Measurements from ENCODE around the gene SSU72.
"Not testable (repeated sequence)": the region's sequence is repeated elsewhere in the genome, so short reads cannot be mapped to it uniquely, and the experiment has no call there.

The SSU72 gene

GRCh38 chr1:1523651-1524050, 51.0 kb downstream of the SSU72 start:
- DNase-seq, result not testable (repeated sequence)

- not testable (repeated sequence) for DNase-seq
Measured at GRCh38 chr1:1523226-1523625, 51.4 kb downstream of the SSU72 start.

- DNase-seq, result not testable (repeated sequence)
Measured at GRCh38 chr1:1522536-1522935, 52.1 kb downstream of the SSU72 start.

DNA sequence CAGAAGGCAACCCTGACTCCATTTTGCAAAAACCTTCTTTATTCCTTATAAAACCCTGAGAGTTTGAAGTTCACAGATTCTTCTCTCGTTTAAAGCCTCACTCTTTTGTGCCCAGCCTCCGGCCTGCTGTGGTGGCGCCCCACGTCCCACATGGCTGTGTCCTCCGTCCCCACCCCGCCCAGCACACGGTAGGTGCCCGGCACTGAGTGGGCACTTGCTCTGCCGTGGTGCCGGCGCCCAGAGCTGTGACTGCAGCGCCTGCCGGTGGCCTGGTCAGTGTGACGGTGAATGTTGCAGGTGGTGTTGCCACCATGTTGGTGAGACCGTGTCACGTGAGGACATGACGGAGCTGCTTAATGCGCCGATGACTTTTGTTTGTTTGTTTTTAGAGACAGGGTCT, 53.3 kb downstream of the SSU72 start:
- no peak for DNase-seq

- DNase-seq, result not testable (repeated sequence)
Measured at GRCh38 chr1:1519805-1520505, 54.7 kb downstream of the SSU72 start.

DNA sequence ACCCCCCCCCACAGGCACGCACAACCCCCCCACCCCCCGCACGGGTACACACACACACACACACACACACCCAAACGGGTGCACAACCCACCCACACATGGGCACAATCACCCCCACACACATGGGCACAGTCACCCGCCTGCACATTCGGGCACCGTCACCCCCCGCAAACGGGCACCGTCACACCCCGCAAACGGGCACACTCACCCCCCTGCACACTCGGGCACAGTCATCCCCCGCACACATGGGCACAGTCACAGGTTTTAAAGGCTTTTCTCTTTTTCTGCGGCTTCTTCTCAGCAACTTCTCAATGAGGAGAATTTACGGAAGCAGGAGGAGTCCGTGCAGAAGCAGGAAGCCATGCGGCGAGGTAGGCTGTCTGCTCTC, 56.0 kb downstream of the SSU72 start:
- not testable (repeated sequence) for DNase-seq

DNA sequence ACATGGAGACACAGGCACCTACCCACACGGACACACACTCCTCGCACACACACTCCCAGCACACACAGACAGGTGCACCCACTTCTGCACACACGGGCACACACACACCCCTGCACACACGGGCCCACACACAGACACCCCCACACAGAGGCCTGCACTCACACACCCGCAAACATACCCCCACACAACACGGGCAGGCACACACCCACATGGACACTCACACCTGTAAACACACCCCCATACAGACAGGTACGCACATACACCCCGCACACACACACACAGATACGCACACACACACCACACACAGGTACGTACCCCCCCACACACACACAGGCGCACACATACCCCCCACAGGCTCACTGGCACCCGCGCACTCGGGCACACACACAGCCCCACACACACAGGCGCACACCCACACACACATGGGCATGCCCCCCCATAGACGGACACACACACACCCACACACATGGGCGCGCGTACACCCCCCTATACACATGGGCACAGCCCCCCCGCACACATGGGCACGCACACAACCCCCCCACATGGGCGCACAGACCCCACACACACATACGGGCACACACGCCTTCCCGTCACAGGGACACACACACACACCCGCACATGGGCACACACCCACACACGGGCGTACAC, 56.6 kb downstream of the SSU72 start:
- DNase-seq, result no peak

DNA sequence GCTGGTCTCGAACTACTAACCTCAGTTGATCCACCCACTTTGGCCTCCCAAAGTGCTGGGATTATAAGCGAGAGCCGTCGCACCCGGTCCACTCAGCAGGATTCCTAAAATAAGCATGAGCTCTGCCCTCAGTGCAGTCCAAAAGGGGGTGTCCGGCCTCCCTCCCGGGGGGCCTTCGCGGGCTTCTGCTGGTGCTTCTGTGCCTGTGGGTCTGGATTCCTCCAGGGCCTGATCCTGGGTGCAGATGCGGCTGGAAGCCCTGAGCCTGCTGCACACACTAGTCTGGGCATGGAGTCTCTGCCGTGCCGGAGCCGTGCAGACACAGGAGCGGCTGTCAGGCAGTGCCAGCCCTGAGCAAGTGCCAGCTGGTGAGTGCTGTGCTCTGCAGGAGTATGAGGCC, 57.7 kb downstream of the SSU72 start:
- DNase-seq, result not testable (repeated sequence)

DNA sequence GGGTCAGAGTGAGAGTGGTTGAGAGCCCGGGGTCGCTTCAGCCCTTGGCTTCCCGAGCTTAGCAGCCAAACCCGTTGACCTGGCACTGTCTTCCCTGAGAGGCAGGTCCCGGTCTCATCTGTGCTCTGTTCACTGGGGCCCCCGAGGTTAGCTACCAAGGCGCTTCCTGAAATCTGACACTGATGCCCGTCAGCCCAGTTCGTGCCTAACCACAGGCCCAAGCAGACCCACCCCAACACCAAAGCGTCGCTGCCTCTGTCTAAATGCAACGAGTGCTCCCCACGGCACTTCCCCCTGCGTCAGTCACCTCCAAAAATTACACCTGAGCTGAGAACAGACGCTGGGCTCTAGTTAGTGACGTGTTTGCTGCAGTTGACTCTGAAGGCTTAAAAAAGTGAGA, 60.3 kb downstream of the SSU72 start:
- not testable (repeated sequence) for DNase-seq

DNA sequence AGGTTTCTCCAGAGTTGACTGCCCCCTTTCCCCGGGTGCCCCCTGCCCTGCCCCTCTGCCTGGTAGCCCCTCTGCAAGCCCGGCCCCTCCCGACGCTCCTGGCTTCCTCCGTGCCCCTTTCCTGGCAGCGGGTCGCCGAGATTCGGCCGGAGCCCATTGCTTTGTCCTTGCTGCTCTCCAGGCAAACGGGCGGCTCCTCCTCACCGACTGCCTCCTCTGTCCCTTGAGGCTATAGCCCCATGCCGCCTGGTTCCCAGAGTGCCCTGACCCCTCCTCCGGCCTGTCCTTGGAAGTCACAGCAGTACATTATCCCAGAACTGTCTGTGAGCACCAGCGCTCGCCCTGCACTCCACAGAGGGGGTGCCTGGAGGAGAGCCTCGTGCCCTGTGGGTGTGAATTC, 61.0 kb downstream of the SSU72 start:
- not testable (repeated sequence) for DNase-seq

DNA sequence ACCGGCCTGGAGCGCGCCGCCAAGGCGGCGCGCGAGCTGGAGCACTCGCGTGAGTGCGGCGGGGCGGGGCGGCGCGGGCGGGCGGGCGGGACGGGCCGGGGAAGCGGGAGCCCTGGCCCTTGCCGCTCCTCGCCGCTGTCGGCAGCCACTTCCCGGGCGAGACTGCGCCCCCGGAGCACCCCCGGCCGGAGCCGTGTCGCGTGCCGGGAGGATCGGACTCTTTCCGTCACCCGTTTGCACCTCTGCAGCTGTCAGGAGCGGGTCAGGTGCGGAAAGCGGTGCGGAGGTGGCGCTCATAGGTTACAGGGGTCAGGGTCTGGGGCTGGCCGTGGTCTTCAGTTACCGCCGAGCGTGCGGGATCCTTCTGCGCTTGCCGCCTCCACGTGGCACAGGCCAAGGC, 62.2 kb downstream of the SSU72 start:
- peak; percentile 16 to 20 for DNase-seq

GRCh38 chr1:1511533-1512285, 63.0 kb downstream of the SSU72 start, which contains the start of gene ATAD3A:
TSS of gene ATAD3A (plus strand) at chr1:1512162. CDS start at chr1:1512269, 107 bp downstream.
- DNase-seq, result peak; percentile 97 to 98

GRCh38 chr1:1510912-1511532, 63.6 kb downstream of the SSU72 start:
- peak; percentile 22 to 35 for DNase-seq

DNA sequence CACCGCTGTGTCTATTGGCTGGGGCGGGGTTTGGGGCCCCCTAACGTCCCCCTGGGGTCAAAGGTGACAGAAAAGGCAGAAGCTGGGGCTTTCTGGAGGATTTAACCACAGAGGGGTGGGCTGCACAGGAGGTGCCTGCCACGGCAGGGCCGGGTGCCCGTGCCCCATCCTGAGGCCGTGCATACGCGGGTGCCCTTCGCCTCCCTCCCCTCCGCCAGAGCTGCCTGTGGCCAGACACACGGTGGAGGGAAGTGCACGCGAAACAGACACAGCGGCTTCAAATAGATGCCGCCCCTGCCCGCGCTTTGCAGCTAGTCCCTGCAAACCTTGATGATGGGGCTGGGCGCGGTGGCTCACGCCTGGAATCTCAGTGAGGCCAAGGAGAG, 65.2 kb downstream of the SSU72 start:
- DNase-seq, result not testable (repeated sequence)

- DNase-seq, result not testable (repeated sequence)
Measured at GRCh38 chr1:1508775-1509464, 65.7 kb downstream of the SSU72 start.

GRCh38 chr1:1507305-1507704, 67.4 kb downstream of the SSU72 start:
- DNase-seq, result no peak

GRCh38 chr1:1505801-1506200, 68.9 kb downstream of the SSU72 start:
- not testable (repeated sequence) for DNase-seq

GRCh38 chr1:1505366-1505798, 69.3 kb downstream of the SSU72 start:
- peak; percentile 39 to 52 for DNase-seq

GRCh38 chr1:1504777-1505365, 69.8 kb downstream of the SSU72 start:
- peak; percentile 77 to 85 for DNase-seq

DNA sequence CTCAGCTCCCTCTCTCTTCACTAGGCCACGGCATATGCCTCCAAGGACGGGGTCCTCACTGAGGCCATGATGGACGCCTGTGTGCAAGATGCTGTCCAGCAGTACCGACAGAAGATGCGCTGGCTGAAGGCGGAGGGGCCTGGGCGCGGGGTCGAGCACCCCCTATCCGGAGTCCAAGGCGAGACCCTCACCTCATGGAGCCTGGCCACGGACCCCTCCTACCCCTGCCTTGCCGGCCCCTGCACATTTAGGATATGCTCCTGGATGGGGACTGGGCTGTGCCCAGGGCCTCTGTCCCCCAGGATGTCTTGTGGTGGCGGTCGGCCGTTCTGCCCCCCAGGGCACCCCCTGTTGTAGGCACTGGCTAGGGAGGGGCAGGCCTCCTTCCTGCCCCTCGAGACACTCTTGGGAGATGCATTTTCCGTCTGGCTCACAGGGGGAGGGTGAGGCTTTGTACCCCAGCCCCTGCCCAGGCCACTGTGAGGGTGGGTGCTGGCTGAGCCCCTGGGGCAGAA, 79.1 kb downstream of the SSU72 start:
- DNase-seq, result not testable (repeated sequence)

DNA sequence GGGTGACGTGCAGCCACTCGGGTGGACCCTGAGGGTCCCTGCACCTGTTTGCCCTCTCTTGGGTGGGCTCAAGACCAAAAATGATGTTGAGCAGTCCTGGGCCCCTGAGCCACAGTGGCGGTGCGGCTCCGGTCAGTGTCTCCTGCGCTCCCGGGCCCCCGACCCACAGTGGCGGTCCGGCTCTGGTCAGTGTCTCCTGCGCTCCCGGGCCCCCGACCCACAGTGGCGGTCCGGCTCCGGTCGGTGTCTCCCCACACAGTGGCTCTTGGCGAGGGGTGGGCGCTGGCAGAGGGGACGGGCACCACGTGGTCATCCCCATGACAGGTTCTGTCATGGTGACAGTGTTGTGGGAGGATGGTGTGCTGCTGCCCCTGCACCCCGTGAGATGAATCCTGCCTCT, 80.4 kb downstream of the SSU72 start:
- DNase-seq, result not testable (repeated sequence)

Measured in activated CD4-positive, alpha-beta T cell treated with anti-CD3 and anti-CD28 coated beads, Interleukin-2, amount 50 U/mL, for 48 hours (primary cell).